ENCODE data around the gene PSMD13.
A peak's percentile ranks its signal among the peaks of the same experiment; 100 is the strongest.

The PSMD13 gene

GRCh38 chr11:199782-200181 lies 37.0 kb upstream of the PSMD13 start:
- DNase-seq (ENCODE audit: low spot score in 2 of 2), result peak in 1 of 2 experiments; percentile 8
- no peak overlapping the region for H3K4me3 ChIP-seq
- in situ Hi-C loops (cut with MboI; ENCODE audit: low sequenced_read_pairs), result no loop called here
- H3K4me1 ChIP-seq, result no peaks in the 10 kb centered on the region
- no peaks in the 10 kb centered on the region for H3K27me3 ChIP-seq (ENCODE audit: low read depth)
- H3K9me3 ChIP-seq, result no peaks in the 10 kb centered on the region
- peaks cover 5% of the 10 kb centered on the region; the same call in 1 of the 2 replicates for H3K36me3 ChIP-seq (replicated peaks)

GRCh38 chr11:200224-201003 lies 36.4 kb upstream of the PSMD13 start:
- Histone ChIP-seq H3K4me3 (no peak overlapping the region), H3K4me1 (no peaks in the 10 kb centered on the region), H3K27me3 (ENCODE audit: low read depth) (no peaks in the 10 kb centered on the region), H3K36me3 (replicated peaks) (peaks cover 9% of the 10 kb centered on the region), H3K9me3 (no peaks in the 10 kb centered on the region)
- in situ Hi-C loops (cut with MboI; ENCODE audit: low sequenced_read_pairs), result no loop called here
- DNase-seq (ENCODE audit: low spot score in 2 of 2), result peak in 1 of 2 experiments; percentile 6

DNA sequence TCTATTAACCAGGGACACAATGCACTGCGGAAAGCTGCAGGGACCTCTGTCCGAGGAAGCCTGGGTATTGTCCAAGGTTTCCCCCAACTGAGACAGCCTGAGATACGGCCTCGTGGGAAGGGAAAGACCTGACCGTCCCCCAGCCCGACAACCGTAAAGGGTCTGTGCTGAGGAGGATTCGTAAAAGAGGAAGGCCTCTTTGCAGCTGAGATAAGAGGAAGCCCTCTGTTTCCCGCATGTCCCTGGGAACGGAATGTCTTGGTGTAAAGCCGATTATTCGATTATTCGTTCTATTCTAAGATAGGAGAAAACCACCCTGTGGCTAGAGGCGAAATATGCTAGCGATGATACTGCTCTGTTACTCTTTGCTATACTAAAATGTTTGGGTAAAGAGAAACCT lies 34.8 kb upstream of the PSMD13 start:
- Histone ChIP-seq H3K4me3 (no peak overlapping the region), H3K9me3 (no peaks in the 10 kb centered on the region), H3K4me1 (no peaks in the 10 kb centered on the region; the same call in 1 of the 2 replicates), H3K27me3 (ENCODE audit: low read depth) (no peaks in the 10 kb centered on the region), H3K36me3 (replicated peaks) (peaks cover 15% of the 10 kb centered on the region)
- peak in 1 of 2 experiments; percentile 2 for DNase-seq (ENCODE audit: low spot score in 2 of 2)
- in situ Hi-C loops (cut with MboI; ENCODE audit: low sequenced_read_pairs), result no loop called here

DNA sequence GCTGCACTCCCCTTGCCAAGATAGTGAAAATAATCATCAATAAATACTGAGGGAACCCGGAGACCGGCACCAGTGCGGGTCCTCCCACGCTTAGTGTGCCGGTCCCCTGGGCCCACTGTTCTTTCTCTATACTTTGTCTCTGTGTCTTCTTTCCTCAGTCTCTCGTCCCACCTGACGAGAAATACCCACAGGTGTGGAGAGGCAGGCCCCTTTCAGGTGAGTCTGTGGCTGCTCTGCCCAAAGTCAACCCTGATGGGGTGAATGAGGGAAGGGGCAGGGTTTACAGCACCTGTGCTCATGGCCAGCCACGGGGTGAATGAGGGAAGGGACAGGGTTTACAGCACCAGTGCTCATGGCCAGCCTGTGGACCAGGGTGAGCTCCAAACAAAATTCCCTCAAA lies 34.3 kb upstream of the PSMD13 start:
- Histone ChIP-seq H3K9me3 (no peaks in the 10 kb centered on the region), H3K36me3 (replicated peaks) (peaks cover 15% of the 10 kb centered on the region), H3K4me3 (no peak overlapping the region), H3K27me3 (ENCODE audit: low read depth) (no peaks in the 10 kb centered on the region), H3K4me1 (no peaks in the 10 kb centered on the region; the same call in 1 of the 2 replicates)
- in situ Hi-C loops (cut with MboI; ENCODE audit: low sequenced_read_pairs), result no loop called here
- DNase-seq (ENCODE audit: low spot score in 2 of 2), result no peak

DNA sequence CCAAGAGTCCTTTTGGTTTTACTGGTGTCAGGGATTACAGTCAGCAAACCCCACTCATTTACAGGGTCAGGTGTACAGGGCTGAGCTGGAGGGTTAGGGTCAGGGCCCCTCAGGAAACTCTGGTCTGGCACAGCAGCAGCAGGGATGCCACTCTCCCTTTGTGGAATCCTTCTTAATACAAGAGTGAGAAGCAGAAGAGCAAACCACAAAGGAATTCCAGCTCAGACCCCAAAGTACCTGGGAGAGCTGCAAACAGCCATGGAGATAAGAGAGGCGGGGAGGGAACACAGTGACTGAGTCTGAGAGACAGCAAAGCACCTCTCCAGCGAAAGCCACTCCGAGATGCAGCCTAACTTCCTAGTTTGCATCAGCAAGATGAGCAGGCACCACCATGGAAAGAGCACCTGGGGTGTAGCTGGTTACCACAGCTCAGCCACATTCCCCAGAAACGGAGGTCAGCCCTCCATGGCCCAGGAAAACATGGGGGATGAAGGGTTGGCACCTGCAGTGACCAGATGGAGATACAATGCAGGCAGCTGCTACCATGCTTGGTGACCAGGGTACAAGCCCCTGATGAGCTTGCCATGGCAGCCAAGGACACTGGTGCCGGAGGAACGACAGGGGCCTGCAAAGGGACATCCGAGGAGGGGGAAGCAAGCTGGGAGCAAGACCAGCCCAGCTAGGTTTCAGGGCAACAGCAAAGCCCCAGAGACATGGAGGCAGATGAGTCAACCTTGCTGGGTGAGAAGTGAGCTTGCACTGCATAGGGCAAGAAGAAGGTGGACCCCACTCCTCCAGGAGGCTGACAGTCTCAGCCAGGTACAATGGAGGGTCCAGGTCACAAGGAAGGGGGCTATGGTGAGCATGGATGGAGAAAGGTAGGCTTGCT lies 33.5 kb upstream of the PSMD13 start:
- Histone ChIP-seq H3K27me3 (ENCODE audit: low read depth) (no peaks in the 10 kb centered on the region), H3K36me3 (replicated peaks) (peaks cover 15% of the 10 kb centered on the region), H3K4me3 (no peak overlapping the region), H3K4me1 (no peaks in the 10 kb centered on the region; the same call in 1 of the 2 replicates), H3K9me3 (no peaks in the 10 kb centered on the region)
- in situ Hi-C loops (cut with MboI; ENCODE audit: low sequenced_read_pairs), result no loop called here
- DNase-seq (ENCODE audit: low spot score in 2 of 2), result peak in 1 of 2 experiments; percentile 5

GRCh38 chr11:203945-204586 lies 32.7 kb upstream of the PSMD13 start:
- H3K9me3 ChIP-seq, result no peaks in the 10 kb centered on the region
- no peaks in the 10 kb centered on the region for H3K27me3 ChIP-seq (ENCODE audit: low read depth)
- H3K4me3 ChIP-seq, result no peak overlapping the region
- peaks cover 15% of the 10 kb centered on the region for H3K36me3 ChIP-seq (replicated peaks)
- peak in 1 of 2 experiments; percentile 4 for DNase-seq (ENCODE audit: low spot score in 2 of 2)
- in situ Hi-C loops (cut with MboI; ENCODE audit: low sequenced_read_pairs), result no loop called here
- no peaks in the 10 kb centered on the region; the same call in 1 of the 2 replicates for H3K4me1 ChIP-seq

GRCh38 chr11:204587-205109 lies 32.1 kb upstream of the PSMD13 start:
- H3K4me3 ChIP-seq, result no peak overlapping the region
- no peaks in the 10 kb centered on the region for H3K9me3 ChIP-seq
- in situ Hi-C loops (cut with MboI; ENCODE audit: low sequenced_read_pairs), result no loop called here
- H3K4me1 ChIP-seq, result peaks cover 2% of the 10 kb centered on the region
- DNase-seq (ENCODE audit: low spot score in 2 of 2), result peak in 1 of 2 experiments; percentile 4
- no peaks in the 10 kb centered on the region for H3K27me3 ChIP-seq (ENCODE audit: low read depth)
- H3K36me3 ChIP-seq (replicated peaks), result peaks cover 17% of the 10 kb centered on the region

DNA sequence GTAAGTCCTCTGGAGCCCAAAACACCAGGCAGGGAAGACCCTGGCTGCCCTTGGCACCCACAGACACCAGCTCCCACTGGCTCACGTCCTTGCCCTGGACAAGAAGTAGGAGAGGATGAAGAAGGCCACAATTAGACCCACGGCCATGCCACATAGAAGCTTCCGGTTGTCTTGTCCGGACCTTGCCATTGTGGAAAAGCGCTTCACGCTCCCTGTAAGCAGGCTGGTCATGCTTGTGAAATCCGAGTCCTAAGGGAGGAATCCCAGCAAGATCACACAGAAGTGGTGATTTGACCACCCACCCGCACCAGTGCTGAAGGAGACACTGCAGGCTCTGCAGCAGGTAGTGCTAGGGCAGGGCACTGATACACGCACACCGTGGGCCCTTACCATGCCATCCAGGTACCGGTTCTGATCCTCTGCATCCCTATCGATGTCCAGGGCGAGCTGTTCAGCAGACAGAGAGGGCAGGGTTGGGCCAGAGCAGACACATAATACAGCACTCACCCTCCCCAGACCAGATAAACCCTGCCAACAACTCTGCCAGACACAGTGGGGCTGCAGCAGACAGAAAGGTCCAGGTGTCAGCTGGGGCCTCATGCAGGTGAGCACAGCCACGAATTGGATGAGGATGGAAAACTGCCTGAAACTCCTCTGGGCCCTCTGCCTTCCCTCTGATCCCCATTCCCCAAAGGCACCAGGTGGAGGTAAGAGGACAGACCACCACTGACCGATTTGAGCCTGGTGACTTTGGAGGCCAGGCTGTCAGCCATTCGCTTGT lies 31.4 kb upstream of the PSMD13 start:
- H3K9me3 ChIP-seq, result no peaks in the 10 kb centered on the region
- H3K4me3 ChIP-seq, result 0 out of 2 replicates have a peak overlapping the region, but pooled peaks have one; percentile 91
- peaks cover 6% of the 10 kb centered on the region for H3K4me1 ChIP-seq
- no peaks in the 10 kb centered on the region for H3K27me3 ChIP-seq (ENCODE audit: low read depth)
- peaks cover 25% of the 10 kb centered on the region for H3K36me3 ChIP-seq (replicated peaks)
- in situ Hi-C loops (cut with MboI; ENCODE audit: low sequenced_read_pairs), result no loop called here
- DNase-seq (ENCODE audit: low spot score in 2 of 2), result no peak

DNA sequence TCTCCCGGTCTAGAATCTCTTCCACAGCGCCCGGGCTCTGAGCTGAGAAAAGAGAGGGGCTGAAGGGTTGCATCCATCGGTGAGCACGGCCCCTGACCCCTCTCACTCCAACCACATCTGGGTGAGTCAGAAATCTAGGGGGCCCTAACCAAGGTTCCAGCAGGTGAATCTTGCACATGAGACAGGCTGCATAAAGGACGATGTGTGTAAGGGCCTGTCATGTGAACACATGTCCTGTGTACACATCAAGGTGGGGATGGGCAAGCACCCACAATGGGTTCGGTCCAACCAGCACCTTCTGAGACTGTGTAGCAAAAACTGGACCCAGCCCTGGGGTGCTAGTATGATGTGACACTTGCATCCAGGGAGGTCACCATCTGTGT lies 30.8 kb upstream of the PSMD13 start:
- Histone ChIP-seq H3K4me3 (peak overlapping the region; percentile 91), H3K4me1 (peaks cover 6% of the 10 kb centered on the region)
- in situ Hi-C loops (cut with MboI; ENCODE audit: low sequenced_read_pairs), result no loop called here

GRCh38 chr11:206526-207207 lies 30.1 kb upstream of the PSMD13 start:
- peaks cover 38% of the 10 kb centered on the region for H3K36me3 ChIP-seq (replicated peaks)
- in situ Hi-C loops (cut with MboI; ENCODE audit: low sequenced_read_pairs), result no loop called here
- no peaks in the 10 kb centered on the region for H3K9me3 ChIP-seq
- H3K4me3 ChIP-seq, result peak overlapping the region; percentile 91
- peaks cover 6% of the 10 kb centered on the region for H3K4me1 ChIP-seq
- H3K27me3 ChIP-seq (ENCODE audit: low read depth), result no peaks in the 10 kb centered on the region
- peak in 1 of 2 experiments; percentile 15 for DNase-seq (ENCODE audit: low spot score in 2 of 2)

More for the DNA sequence above, 30.8 kb upstream of the PSMD13 start:
- H3K9me3 ChIP-seq, result no peaks in the 10 kb centered on the region
- peak in 1 of 2 experiments; percentile 5 for DNase-seq (ENCODE audit: low spot score in 2 of 2)
- H3K27me3 ChIP-seq (ENCODE audit: low read depth), result no peaks in the 10 kb centered on the region
- peaks cover 31% of the 10 kb centered on the region for H3K36me3 ChIP-seq (replicated peaks)

DNA sequence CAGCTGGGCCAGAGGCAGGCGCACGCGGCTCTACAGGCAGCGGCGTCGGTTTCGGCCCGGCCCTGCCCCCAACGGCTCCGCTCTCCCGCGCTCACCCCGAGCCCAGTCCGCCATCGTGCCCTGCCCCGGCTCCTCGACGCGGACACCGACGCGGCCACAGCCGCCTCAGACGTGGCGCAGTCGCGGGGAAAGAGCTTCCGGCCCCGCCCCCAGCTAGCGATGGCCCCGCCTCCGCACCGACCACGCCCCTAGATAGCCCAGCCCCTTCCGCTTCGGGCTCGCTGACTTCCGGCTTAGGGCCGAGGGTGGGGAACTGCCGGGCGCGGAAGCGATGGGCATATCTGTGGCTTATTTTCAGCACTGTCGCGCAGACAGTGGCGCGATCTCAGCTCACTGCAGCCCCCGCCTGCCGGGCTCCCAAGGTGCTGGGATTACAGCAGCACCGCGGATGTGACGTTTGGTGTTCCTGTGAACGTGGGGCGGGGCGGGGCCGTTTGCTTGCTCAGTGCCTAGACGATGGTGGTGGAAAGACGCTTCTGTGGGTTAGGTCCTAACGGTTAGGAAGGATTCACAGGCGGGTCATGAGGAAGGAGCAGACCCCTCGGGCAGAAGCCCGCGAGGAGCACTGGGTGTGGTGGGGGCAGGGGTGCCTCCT lies 29.4 kb upstream of the PSMD13 start, which contains the start of the genes BET1L and RIC8A:
TSS of gene BET1L (minus strand) at position 192 of the 655 bp plus-strand sequence. CDS start at position 114, 78 bp downstream.
TSS of gene RIC8A (plus strand) at position 501 of the 655 bp plus-strand sequence. CDS start 1,147 bp downstream, outside the sequence.
- Histone ChIP-seq H3K9me3 (no peaks in the 10 kb centered on the region), H3K27me3 (ENCODE audit: low read depth) (no peaks in the 10 kb centered on the region), H3K4me3 (peak within 1 kb of the TSS; percentile 91), H3K4me1 (peaks cover 6% of the 10 kb centered on the region), H3K36me3 (replicated peaks) (peaks cover 44% of the 10 kb centered on the region)
- DNase-seq (ENCODE audit: low spot score in 2 of 2), result peak; percentile 96 to 98
- in situ Hi-C loops (cut with MboI; ENCODE audit: low sequenced_read_pairs), result no loop called here

DNA sequence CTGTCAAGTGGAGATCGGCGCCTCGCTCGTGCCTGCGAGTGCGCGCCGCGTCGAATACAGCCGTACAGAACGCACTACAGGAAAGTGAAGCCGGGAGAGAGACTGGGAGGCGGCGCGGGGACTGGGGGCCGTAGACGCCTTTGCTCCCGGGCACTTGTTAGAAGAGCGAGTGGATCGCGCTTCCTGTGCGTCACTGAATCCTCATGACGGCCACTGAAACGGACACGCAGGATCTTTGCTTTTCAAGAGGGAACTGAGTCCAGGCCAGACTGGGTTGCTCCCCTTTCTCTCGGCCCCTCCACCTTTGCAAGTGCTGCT lies 29.0 kb upstream of the PSMD13 start:
- Histone ChIP-seq H3K4me3 (peak overlapping the region; percentile 91), H3K9me3 (no peaks in the 10 kb centered on the region), H3K4me1 (peaks cover 6% of the 10 kb centered on the region), H3K36me3 (replicated peaks) (peaks cover 49% of the 10 kb centered on the region), H3K27me3 (ENCODE audit: low read depth) (no peaks in the 10 kb centered on the region)
- DNase-seq (ENCODE audit: low spot score in 2 of 2), result peak in 1 of 2 experiments; percentile 9
- in situ Hi-C loops (cut with MboI; ENCODE audit: low sequenced_read_pairs), result no loop called here
